PC-3 (cell line): ENCODE data around the gene FCF1. TPM values are rescaled to one million over a fixed set of nuclear protein-coding genes. Genes with fewer than 3 reads are reported as not detected.

Source experiments
- ATAC-seq: fragments of 200-7000 bp; cut with Tn5 transposase; 2 replicates; pipeline ENCODE4 v1.9.1; 2020; ENCODE audit warnings: mild to moderate bottlenecking, moderate library complexity
- Bru-seq: library from RNA; stranded (reverse); fragments of 400-500 nt; gene quantifications from one replicate; lab custom pipeline; 2021; lab: Mats Ljungman, UMichigan
- BruChase-seq, 2 experiments: library from RNA; stranded (reverse); fragments of 400-500 nt; gene quantifications; one replicate each; lab custom pipeline; 2021; lab: Mats Ljungman, UMichigan
- BruUV-seq: library from RNA; stranded (reverse); fragments of 400-500 nt; replicated peaks from 2 replicates; lab custom pipeline; 2021; lab: Mats Ljungman, UMichigan
- CTCF ChIA-PET: fragments of 300-600 bp; sonication (Branson Sonifier 250); formaldehyde crosslinking; loops from one replicate; lab custom pipeline; 2022; ENCODE audit warnings: antibody characterized with exemption; lab: Charles Lee
- POLR2A ChIA-PET: fragments of 300-600 bp; sonication (Branson Sonifier 250); formaldehyde crosslinking; loops from one replicate; lab custom pipeline; 2022; ENCODE audit warnings: antibody characterized with exemption; ENCODE audit not compliant: unreplicated experiment; lab: Charles Lee
- DNase-seq: peaks from one replicate; pipeline ENCODE4 v3.0.0-alpha.2; 2015
- H2AFZ ChIP-seq: fragments of 300-600 bp; sonication (generic); 2 replicates; pipeline ENCODE4 v1.6.0; 2016; ENCODE audit warnings: antibody characterized with exemption, low read length
- H3F3A ChIP-seq: fragments of 300-600 bp; sonication (generic); one replicate; pipeline ENCODE4 v1.6.0; 2017; ENCODE audit warnings: antibody characterized with exemption, low read length, control low read depth, mild to moderate bottlenecking; ENCODE audit not compliant: unreplicated experiment
- H3K27ac ChIP-seq: fragments of 300-600 bp; sonication (generic); 2 replicates; pipeline ENCODE4 v1.5.1; 2016; ENCODE audit warnings: mild to moderate bottlenecking, low read length
- H3K27me3 ChIP-seq: fragments of 300-600 bp; sonication (generic); 2 replicates; pipeline ENCODE4 v1.6.1; 2016; ENCODE audit warnings: low read length, mixed read lengths
- H3K36me3 ChIP-seq: fragments of 300-600 bp; sonication (generic); 2 replicates; pipeline ENCODE4 v1.6.1; 2016; ENCODE audit warnings: low read depth, mixed run types, low read length, mixed read lengths
- H3K4me1 ChIP-seq: fragments of 300-600 bp; sonication (generic); 2 replicates; pipeline ENCODE4 v1.5.1; 2016; ENCODE audit warnings: low read length; ENCODE audit not compliant: insufficient read depth
- H3K4me2 ChIP-seq: fragments of 300-600 bp; sonication (generic); 2 replicates; pipeline ENCODE4 v1.6.0; 2016; ENCODE audit warnings: low read length
- H3K4me3 ChIP-seq: fragments of 300-600 bp; sonication (generic); 2 replicates; pipeline ENCODE4 v1.5.1; 2016; ENCODE audit warnings: mild to moderate bottlenecking, low read length, mixed read lengths
- H3K79me2 ChIP-seq: fragments of 300-600 bp; sonication (generic); 2 replicates; pipeline ENCODE4 v1.6.1; 2017; ENCODE audit warnings: low read length, mixed read lengths
- H3K9ac ChIP-seq: fragments of 300-600 bp; sonication (generic); 2 replicates; pipeline ENCODE4 v1.6.0; 2016; ENCODE audit warnings: mild to moderate bottlenecking, low read length
- H3K9me2 ChIP-seq: fragments of 300-600 bp; sonication (generic); replicated peaks from 2 replicates; pipeline ENCODE4 v1.6.1; 2016; ENCODE audit warnings: mixed run types, low read length, mixed read lengths
- H3K9me3 ChIP-seq: fragments of 300-600 bp; sonication (generic); 2 replicates; pipeline ENCODE4 v1.6.1; 2016; ENCODE audit warnings: low read length, mixed read lengths
- H4K20me1 ChIP-seq: fragments of 300-600 bp; sonication (generic); 2 replicates; pipeline ENCODE4 v1.6.1; 2016; ENCODE audit warnings: low read length, mixed read lengths
- EZH2 ChIP-seq: fragments of 300-600 bp; sonication (generic); IDR thresholded peaks from one replicate; pipeline ENCODE4 v1.6.1; 2017; ENCODE audit warnings: antibody characterized with exemption, mild to moderate bottlenecking, low read length; ENCODE audit not compliant: unreplicated experiment
- EZH2phosphoT487 ChIP-seq: fragments of 300-600 bp; sonication (generic); IDR thresholded peaks from 2 replicates; pipeline ENCODE4 v1.6.1; 2018; ENCODE audit warnings: mild to moderate bottlenecking, antibody characterized with exemption, low read length, borderline replicate concordance
- intact Hi-C: fragments of 100-400 bp; cut with micrococcal nuclease; formaldehyde crosslinking; loops from 2 replicates; pipeline ENCODE4 v1.9.0; 2023
- long read RNA-seq: library from polyadenylated mRNA; unstranded; transcript quantifications from one replicate; pipeline ENCODE4 v2.0.0, GENCODE V29; 2021; ENCODE audit not compliant: unreplicated experiment
- total RNA-seq: library from RNA; depleted of rRNA; stranded (reverse); fragments of >200 nt; gene quantifications from 2 replicates; pipeline ENCODE4 v1.2.3, GENCODE V29; 2014; rRNA removed
- TF ChIP-seq, protein P1 (sequence below): fragments of 300-600 bp; sonication (generic); conservative IDR thresholded peaks from 2 replicates; pipeline ENCODE4 v1.5.1; 2017; ENCODE audit warnings: antibody characterized with exemption, low read depth, mild to moderate bottlenecking, low read length

FCF1 gene, protein sequence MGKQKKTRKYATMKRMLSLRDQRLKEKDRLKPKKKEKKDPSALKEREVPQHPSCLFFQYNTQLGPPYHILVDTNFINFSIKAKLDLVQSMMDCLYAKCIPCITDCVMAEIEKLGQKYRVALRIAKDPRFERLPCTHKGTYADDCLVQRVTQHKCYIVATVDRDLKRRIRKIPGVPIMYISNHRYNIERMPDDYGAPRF
- total RNA-seq (29.7 and 33.1 TPM in 2 replicates), Bru-seq, nascent RNA (percentile 75 among the genes with signal in this experiment), BruChase-seq, experiment 1, labeled RNA remaining after a 6-hour chase (percentile 85 among the genes with signal in this experiment), BruChase-seq, experiment 2, labeled RNA remaining after a 2-hour chase (percentile 76 among the genes with signal in this experiment)
- long read RNA-seq, full-length matches to known transcripts: 13 of 32 reads
- long read RNA-seq, partial matches to known transcripts: 7 of 32 reads
- long read RNA-seq, other reads (novel, unspliced or antisense): 12 of 32 reads

DNA sequence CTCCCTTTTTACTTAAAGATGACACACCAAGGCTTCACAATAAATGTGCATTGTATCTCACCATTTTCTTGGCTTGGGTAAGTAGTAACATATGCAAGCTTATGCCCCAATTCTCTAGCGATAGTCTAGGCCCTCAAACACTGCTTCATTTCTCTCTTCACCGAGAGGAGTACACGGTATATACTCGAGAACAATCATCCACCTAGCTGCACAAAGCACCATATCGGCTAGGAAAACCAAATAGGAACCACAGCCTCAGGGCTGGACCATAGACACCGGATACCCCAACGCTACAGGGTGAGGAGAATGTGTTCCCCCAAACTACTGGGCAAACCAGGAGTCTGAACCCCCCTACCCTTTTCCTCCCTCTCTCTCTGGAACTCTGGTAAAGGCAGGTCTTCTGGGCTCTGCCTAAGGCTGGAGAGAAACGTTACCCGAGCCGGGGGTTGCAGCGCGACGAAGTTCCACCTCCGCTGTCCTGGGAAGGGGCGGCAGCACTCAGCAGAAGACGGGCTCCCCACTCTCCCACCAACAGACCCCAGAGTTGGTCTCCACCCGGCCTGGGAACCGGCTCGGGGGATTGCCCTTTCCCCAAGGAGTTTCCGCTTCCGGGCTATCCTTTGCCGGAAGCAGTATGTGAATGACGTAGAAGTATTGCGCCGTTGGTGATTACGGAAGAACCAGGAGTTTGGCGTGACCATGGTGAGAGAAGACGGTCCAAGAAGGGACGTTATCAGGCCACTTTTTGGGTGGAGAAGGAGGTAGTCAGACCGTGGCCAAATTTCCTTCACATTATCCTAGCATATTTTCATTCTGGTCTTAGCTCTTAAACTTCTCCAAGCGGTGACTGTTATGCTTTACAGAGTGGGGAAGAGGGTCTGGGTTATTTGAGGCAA, at the start of gene FCF1, which contains the start of gene AREL1:
Gene FCF1, plus strand, starts transcription at position 646 of the 896 bp plus-strand sequence. Its CDS starts 54 bp downstream, at position 700.
Gene AREL1, minus strand, starts transcription at position 582 of the 896 bp plus-strand sequence. CDS start 27,465 bp downstream, outside the sequence.
- TSS peak; percentile 78 for BruUV-seq
- CTCF ChIA-PET: interaction anchor here (0.6 kb wide), 1 partner anchor 104 kb away, joined by 3 read pairs; no protein-coding TSS in a partner anchor
- no peaks in the 10 kb centered on the region for H3K9me2 ChIP-seq
- intact Hi-C loops: loop anchor here (2.0 to 5.0 kb wide), 2 partner anchors 50 to 210 kb away; partner anchors contain the start of gene YLPM1
- peaks cover 8% of the 10 kb centered on the region; the same call in 1 of the 2 replicates for H3K4me1 ChIP-seq
- DNase-seq (peak; percentile 93), ATAC-seq (peak; percentile 96)
- no peaks in the 10 kb centered on the region for H3K9me3 ChIP-seq
- no peak for TF ChIP-seq EZH2
- TF ChIP-seq, protein P1, sequence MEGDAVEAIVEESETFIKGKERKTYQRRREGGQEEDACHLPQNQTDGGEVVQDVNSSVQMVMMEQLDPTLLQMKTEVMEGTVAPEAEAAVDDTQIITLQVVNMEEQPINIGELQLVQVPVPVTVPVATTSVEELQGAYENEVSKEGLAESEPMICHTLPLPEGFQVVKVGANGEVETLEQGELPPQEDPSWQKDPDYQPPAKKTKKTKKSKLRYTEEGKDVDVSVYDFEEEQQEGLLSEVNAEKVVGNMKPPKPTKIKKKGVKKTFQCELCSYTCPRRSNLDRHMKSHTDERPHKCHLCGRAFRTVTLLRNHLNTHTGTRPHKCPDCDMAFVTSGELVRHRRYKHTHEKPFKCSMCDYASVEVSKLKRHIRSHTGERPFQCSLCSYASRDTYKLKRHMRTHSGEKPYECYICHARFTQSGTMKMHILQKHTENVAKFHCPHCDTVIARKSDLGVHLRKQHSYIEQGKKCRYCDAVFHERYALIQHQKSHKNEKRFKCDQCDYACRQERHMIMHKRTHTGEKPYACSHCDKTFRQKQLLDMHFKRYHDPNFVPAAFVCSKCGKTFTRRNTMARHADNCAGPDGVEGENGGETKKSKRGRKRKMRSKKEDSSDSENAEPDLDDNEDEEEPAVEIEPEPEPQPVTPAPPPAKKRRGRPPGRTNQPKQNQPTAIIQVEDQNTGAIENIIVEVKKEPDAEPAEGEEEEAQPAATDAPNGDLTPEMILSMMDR: no peak
- no peak for TF ChIP-seq EZH2phosphoT487
- H3K9ac ChIP-seq: peak within 1 kb of the TSS; percentile 75
- H3K4me3 ChIP-seq: peak within 1 kb of the TSS; percentile 95
- no peaks in the 10 kb centered on the region for H3K27me3 ChIP-seq
- peaks cover 8% of the 10 kb centered on the region; the same call in 1 of the 2 replicates for H4K20me1 ChIP-seq
- peaks cover 19% of the 10 kb centered on the region for H3K36me3 ChIP-seq
- H3F3A ChIP-seq: no peaks in the 10 kb centered on the region
- POLR2A ChIA-PET: interaction anchor here (0.5 kb wide), 1 partner anchor 348 kb away, joined by 3 read pairs; no protein-coding TSS in a partner anchor
- peaks cover 69% of the 10 kb centered on the region for H3K79me2 ChIP-seq
- no peak within 1 kb of the TSS for H3K27ac ChIP-seq
- H2AFZ ChIP-seq: peak within 1 kb of the TSS; percentile 76
- H3K4me2 ChIP-seq: peak within 1 kb of the TSS; percentile 91

DNA sequence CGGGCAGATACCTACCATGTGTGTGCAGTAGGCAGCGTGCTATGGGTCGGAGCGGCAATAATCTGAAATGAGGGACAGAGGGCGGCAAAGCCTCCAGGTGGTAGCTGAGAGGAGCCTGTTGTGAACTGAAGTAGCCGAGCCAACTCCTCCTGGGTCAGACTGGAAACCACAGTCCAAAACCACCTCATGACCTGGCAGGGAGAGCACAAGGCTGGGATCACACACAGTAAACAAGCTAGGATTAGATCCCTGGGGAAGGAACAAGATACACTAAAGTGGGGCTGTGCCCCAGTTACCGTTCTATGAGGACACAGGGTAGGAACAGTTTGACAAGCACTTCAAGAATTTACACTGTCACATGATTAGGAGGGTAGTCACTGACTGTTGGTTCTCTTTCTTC, 49.1 kb upstream of the FCF1 start:
- POLR2A ChIA-PET: no interaction called here

More for the DNA sequence above, 49.1 kb upstream of the FCF1 start:
- CTCF ChIA-PET: no interaction called here
- Histone ChIP-seq H2AFZ (no peak overlapping the region), H3K4me3 (no peak overlapping the region), H3K9me2 (no peaks in the 10 kb centered on the region), H3K36me3 (peaks cover 36% of the 10 kb centered on the region), H3K4me2 (no peak overlapping the region), H3K79me2 (no peaks in the 10 kb centered on the region), H3K27me3 (no peaks in the 10 kb centered on the region), H3K4me1 (peaks cover 22% of the 10 kb centered on the region), H3K9ac (no peak overlapping the region), H3K9me3 (no peaks in the 10 kb centered on the region), H4K20me1 (no peaks in the 10 kb centered on the region; the same call in 1 of the 2 replicates), H3K27ac (no peak overlapping the region), H3F3A (no peaks in the 10 kb centered on the region)
- intact Hi-C loops: no loop called here
- DNase-seq: no peak
- BruUV-seq: no TSS peak
- no peak for TF ChIP-seq EZH2phosphoT487
- TF ChIP-seq, protein P1: no peak
- TF ChIP-seq EZH2: no peak
- no peak for ATAC-seq
